ENCODE results near the gene ABHD16A. TPM values are rescaled to one million over a fixed set of nuclear protein-coding genes. Genes with fewer than 3 reads are reported as not detected.
A peak's percentile ranks its signal among the peaks of the same experiment; 100 is the strongest.

The ABHD16A gene
- polyA plus RNA-seq (ENCODE audit: insufficient read length in 10 of 10): 10 to 100 TPM; 36.3 to 50.0 (median 39.2) TPM
- long read RNA-seq, donor 1, transcript ABHD16A-201 (20 exons, 2,103 nt): major isoform, 6 of 8 reads
- long read RNA-seq, donor 1, partial matches to known transcripts: 0 of 8 reads
- long read RNA-seq, donor 1, other reads (novel, unspliced or antisense): 0 of 8 reads
- long read RNA-seq, donor 2, partial matches to known transcripts: 0 of 4 reads
- long read RNA-seq, donor 2, other reads (novel, unspliced or antisense): 0 of 4 reads
- long read RNA-seq, donor 3: 0 reads
- long read RNA-seq, donor 4, transcript ABHD16A-201 (20 exons, 2,103 nt): major isoform, 6 of 6 reads
- long read RNA-seq, donor 4, partial matches to known transcripts: 0 of 6 reads
- long read RNA-seq, donor 4, other reads (novel, unspliced or antisense): 0 of 6 reads
- long read RNA-seq, donor 5, transcript ABHD16A-201 (20 exons, 2,103 nt): major isoform, 11 of 11 reads
- long read RNA-seq, donor 5, partial matches to known transcripts: 0 of 11 reads
- long read RNA-seq, donor 5, other reads (novel, unspliced or antisense): 0 of 11 reads
- long read RNA-seq, donor 6, transcript ABHD16A-201 (20 exons, 2,103 nt): major isoform, 6 of 6 reads
- long read RNA-seq, donor 6, partial matches to known transcripts: 0 of 6 reads
- long read RNA-seq, donor 6, other reads (novel, unspliced or antisense): 0 of 6 reads
- long read RNA-seq, donor 7, transcript ABHD16A-201 (20 exons, 2,103 nt): major isoform, 8 of 9 reads
- long read RNA-seq, donor 7, partial matches to known transcripts: 0 of 9 reads
- long read RNA-seq, donor 7, other reads (novel, unspliced or antisense): 0 of 9 reads
- long read RNA-seq, donor 8, partial matches to known transcripts: 0 of 3 reads
- long read RNA-seq, donor 8, other reads (novel, unspliced or antisense): 0 of 3 reads
- long read RNA-seq, donor 9, partial matches to known transcripts: 0 of 1 reads
- long read RNA-seq, donor 9, other reads (novel, unspliced or antisense): 0 of 1 reads

- peak; percentile 99 to 100 (median 99) for DNase-seq
These were observed at the start of gene ABHD16A for GRCh38 chr6:31702819-31703716. Gene ABHD16A (minus strand): TSS chr6:31703324. CDS start chr6:31703281, 43 bp downstream.

GRCh38 chr6:31752739-31753319, 49.7 kb upstream of the ABHD16A start:
- no peak for DNase-seq

GRCh38 chr6:31750411-31751022, 47.4 kb upstream of the ABHD16A start:
- DNase-seq: no peak

- DNase-seq: no peak
These were observed 46.3 kb upstream of the ABHD16A start for GRCh38 chr6:31749301-31750036.

GRCh38 chr6:31744422-31744821, 41.3 kb upstream of the ABHD16A start:
- no peak for DNase-seq

GRCh38 chr6:31742894-31743293, 39.8 kb upstream of the ABHD16A start:
- DNase-seq: no peak

GRCh38 chr6:31741815-31742214, 38.7 kb upstream of the ABHD16A start:
- DNase-seq: no peak

GRCh38 chr6:31740397-31741223, 37.5 kb upstream of the ABHD16A start:
- no peak for DNase-seq

- peak; percentile 98 to 99 (median 99) for DNase-seq
These were observed 36.7 kb upstream of the ABHD16A start, which contains the start of gene MSH5 for GRCh38 chr6:31739639-31740396. Gene MSH5 (plus strand): TSS chr6:31740005. CDS start chr6:31740467, 462 bp downstream.

- peak; percentile 69 to 83 (median 74) for DNase-seq
These were observed 35.2 kb upstream of the ABHD16A start for GRCh38 chr6:31737991-31738979.

- peak in 1 of 3 donors; percentile 65 for DNase-seq
These were observed 34.3 kb upstream of the ABHD16A start for GRCh38 chr6:31737315-31737990.

GRCh38 chr6:31736768-31737314, 33.7 kb upstream of the ABHD16A start:
- DNase-seq: no peak

- DNase-seq: peak; percentile 80 to 95 (median 87)
These were observed 33.1 kb upstream of the ABHD16A start, which contains the start of gene CLIC1 for GRCh38 chr6:31736021-31736767. Gene CLIC1 (minus strand): TSS chr6:31736530. CDS start chr6:31736300, 230 bp downstream.

- peak in 1 of 3 donors; percentile 76 for DNase-seq
These were observed 31.8 kb upstream of the ABHD16A start for GRCh38 chr6:31734821-31735406.

All from muscle of back (tissue), 13 donors.